T-helper 2 cell treated with Interferon-gamma antibody and Interleukin-4, amounts not matched to agents 100 ng/mL and 5 ng/mL, for 36 hours (primary cell): ENCODE data around the gene VEGFB. TPM values are rescaled to one million over a fixed set of nuclear protein-coding genes. Genes with fewer than 3 reads are reported as not detected.

ENCODE experiments used
- intact Hi-C: fragments of 100-400 bp; cut with micrococcal nuclease; formaldehyde crosslinking; loops from one replicate; pipeline ENCODE4 v1.15.1; 2023
- total RNA-seq: library from RNA; stranded (reverse); gene quantifications from 2 replicates; pipeline ENCODE4 v1.2.3, GENCODE V29; 2022

VEGFB gene, protein sequence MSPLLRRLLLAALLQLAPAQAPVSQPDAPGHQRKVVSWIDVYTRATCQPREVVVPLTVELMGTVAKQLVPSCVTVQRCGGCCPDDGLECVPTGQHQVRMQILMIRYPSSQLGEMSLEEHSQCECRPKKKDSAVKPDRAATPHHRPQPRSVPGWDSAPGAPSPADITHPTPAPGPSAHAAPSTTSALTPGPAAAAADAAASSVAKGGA
- total RNA-seq = 59.8 and 60.4 TPM in 2 replicates

DNA sequence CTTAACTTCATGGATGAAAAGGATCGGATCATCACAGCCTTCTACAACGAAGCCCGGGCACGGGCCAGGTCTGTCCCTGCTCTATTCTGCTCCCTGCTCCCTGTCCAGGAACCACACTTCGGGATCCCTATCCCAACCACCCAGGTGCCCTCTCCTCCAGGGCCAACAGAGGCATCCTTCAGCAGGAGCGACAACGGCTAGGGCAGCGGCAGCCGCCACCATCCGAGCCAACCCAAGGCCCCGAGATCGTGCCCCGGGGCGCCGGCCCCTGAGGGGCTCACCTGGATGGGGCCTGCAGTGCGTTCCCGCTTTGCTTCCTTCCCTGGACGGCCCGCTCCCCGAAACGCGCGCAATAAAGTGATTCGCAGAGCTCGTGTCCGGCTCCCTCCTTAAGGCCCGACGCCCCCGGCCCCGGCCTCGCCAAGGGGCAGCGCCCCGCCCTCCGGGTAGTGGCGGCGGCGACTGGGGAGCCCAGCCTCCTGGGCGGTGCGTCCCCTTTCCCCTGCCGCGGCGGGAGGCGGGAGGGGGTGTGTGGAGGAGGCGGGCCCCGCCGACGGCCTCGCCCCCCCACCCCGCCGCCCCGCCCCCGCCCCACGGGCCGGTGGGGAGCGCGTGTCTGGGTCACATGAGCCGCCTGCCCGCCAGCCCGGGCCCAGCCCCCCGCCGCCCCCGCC is at the start of gene VEGFB:
Gene VEGFB, plus strand, starts transcription at position 672 of the 674 bp plus-strand sequence. CDS start 250 bp downstream, outside the sequence.
- intact Hi-C loops = no loop called here

DNA sequence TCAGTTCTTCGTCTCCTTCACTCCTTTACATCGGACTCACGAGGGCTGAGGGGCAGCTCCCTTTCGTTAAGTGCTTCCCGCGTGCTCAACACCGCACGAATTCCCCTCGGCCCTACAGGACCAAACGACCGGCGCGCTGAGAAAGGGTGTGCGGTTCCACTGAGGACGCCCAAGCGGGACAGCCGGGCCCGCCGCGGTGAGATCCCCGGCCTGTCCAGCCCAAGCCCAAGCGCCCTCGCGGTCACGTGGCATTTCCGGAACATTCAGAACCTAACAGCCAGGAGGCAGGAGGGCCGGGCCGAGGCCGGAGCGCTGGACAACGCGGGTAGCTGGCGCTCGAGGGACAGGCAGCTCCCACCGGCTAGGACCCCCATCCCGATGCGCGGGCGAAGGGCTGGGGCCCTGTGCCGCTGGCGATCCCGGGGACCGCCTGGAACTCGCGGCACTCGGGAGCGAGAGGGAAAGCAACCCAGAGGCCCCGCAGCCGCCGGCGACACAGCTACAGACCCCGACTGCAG is 49.1 kb upstream of the VEGFB start:
- intact Hi-C loops = loop anchor here (1.0 to 2.0 kb wide), 3 partner anchors 18 to 347 kb away; partner anchors contain the start of genes ESRRA and MACROD1

DNA sequence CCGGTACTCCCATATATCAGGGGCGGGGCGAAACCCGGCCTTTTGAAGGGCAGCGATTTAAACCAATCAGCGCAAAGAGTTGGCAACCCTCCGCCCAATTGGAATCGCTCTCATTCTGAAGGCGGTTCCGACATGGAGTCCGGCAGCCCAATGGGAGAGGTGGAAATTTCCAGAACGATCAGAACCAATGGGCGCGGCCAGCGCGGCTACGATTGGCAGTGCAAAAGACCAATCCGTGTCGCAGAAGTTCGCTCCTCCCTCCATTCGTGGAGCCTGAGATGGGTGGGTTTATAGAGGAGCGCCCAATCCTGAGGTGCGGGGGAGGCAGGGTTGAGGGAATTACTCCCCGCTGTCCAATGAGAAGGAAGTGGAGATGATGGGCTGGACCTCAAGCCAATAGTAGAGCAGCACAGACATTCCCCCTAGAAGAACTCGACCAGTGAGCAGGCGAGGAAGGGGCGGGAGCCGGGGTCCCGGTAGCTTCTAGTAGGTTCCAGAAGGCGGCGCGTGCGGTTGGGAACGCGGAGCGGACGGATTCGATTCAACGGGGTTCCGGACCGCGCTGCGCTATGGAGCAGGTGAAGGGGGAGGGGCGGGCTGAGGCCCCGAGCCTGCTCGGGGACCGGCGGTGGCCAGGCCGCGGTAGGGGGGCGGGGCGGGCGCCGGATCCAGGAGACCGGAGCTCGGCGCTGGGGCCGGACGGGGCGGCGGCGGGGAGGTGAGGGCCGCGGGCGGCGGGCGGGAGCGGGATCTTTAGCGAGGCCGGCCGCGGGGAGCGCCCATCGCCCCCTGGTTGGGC is 48.5 kb upstream of the VEGFB start, which contains the start of gene STIP1:
Gene STIP1, plus strand, starts transcription at position 479 of the 799 bp plus-strand sequence. Its CDS starts 91 bp downstream, at position 570.
- intact Hi-C loops = loop anchor here (1.0 to 2.0 kb wide), 4 partner anchors 19 to 348 kb away; partner anchors contain the start of genes ESRRA, FKBP2 and MACROD1

DNA sequence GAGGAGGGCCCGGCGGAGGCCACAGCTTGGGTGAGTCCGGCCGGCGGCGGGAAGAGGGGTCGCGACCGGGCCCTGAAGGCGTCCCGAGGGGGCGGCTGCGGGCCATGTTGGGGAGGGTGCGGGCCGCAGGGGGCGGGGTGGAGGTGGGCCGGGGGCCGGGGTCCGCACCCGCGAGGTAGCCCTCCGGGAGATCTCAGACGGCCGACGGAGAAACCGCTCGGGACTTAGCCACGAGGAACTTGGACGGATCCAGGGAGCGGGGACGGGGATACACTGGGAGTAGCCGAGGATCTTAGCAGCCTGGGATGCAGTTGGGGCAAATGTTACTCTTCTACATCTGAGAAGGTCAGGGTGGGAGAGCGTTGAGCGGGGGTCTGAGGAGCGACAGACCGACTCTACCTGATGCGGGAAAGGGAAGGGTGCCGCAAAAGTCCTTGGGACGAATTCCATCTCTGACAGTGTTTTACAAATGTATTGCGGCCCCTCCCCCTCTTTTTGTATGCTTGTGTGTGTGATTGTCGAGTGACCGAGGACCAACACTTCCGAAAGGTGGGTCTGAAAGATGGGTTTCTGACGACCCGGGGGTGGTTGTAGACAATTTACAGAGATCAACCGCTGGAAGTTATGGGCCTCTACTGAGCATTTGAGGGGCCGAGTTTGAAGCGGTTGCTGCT is 47.8 kb upstream of the VEGFB start:
- intact Hi-C loops = loop anchor here (1.0 to 2.0 kb wide), 2 partner anchors 20 to 54 kb away; partner anchors contain the start of genes FERMT3 and FKBP2

DNA sequence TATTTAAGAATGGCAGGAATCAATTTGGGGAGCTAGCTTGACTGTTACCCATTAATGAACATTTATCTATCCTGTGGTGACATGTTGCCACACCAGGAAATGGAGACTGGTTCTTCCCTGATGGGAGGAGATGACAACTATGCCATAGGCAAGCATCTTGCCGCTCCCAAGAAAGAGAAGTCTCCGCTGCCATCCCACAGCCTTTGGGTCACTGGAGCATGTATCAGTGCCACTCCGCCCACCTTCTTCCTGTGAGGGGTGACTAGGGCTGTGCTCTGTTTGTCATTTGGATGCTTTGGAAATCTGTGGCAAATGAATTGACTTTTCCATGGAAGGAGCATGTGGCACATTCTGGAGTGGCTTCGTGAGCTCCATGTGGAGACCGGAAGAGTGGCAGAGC is 42.0 kb upstream of the VEGFB start:
- intact Hi-C loops = no loop called here

DNA sequence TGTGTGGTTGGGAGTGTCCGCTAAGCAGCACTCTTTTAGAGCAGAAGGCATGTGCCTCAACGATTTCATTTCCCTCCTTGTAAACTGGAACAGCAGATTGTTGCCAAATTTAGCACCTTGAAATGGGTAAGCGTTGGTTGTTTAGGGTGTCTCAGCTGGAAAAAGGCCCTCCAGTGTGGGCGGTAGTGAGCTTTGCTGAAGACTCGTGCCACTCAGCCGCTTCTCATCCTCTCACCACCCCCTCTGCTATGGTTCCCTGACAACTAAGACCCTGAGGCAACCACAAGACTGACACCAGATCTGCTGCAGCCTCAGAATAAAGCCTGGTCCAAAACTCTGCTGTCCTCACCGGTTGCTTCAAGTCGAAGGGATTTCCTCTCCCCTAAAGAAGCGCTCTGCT is 37.8 kb upstream of the VEGFB start:
- intact Hi-C loops = no loop called here

DNA sequence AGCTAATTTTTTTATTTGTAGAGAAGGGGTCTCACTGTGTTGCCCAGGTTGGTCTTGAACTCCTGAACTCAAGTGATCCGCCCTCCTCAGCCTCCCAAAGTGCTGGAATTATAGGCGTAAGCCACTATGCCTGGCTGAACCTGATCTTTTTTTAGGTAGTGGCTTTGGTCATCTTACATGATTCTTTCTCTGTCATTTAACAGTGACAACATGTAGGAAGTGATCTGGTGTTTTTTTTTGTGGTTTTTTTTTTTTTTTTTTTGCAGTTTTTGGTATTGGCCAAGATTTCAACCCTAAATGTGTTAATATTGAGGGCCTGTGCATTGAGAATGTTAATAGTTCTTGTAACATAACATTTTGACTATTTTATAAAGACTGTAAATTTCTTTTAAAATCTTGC is 35.9 kb upstream of the VEGFB start:
- intact Hi-C loops = no loop called here

DNA sequence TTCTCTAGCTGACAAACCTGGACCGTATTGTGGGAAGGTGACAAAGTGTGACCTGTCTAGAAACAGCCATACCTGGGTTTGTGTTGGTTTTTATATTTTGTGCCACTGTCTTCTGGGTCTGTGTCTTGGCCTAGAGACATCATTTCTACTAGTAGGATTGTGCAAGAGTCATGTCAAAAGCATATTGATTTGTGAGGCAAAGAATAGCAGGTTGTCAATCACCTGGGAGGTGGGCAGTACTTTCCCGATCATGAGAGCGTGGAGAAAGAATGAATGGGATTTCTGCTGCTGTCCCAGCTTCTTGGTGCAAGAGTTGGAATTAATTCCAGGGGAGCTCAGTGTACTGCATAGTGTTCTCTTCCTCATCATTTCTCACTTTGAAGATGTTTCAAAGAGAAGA is 32.8 kb upstream of the VEGFB start:
- intact Hi-C loops = no loop called here

DNA sequence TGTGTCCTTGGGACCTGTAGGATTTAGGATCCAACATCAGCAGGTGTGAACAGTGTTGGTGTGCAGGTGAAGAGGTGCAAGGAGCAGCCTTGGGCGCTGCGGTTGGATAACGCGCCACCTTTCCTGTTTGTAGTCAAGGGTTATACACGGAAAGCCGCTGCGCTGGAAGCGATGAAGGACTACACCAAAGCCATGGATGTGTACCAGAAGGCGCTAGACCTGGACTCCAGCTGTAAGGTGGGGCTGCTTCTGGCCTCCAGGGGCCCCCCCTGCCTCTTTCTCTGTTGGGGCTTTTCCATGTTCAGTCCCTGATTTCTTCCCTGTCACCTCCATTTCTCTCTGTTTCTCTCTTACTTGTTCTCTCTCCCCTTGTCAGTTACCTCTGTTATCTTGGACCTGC is 31.4 kb upstream of the VEGFB start:
- intact Hi-C loops = no loop called here

DNA sequence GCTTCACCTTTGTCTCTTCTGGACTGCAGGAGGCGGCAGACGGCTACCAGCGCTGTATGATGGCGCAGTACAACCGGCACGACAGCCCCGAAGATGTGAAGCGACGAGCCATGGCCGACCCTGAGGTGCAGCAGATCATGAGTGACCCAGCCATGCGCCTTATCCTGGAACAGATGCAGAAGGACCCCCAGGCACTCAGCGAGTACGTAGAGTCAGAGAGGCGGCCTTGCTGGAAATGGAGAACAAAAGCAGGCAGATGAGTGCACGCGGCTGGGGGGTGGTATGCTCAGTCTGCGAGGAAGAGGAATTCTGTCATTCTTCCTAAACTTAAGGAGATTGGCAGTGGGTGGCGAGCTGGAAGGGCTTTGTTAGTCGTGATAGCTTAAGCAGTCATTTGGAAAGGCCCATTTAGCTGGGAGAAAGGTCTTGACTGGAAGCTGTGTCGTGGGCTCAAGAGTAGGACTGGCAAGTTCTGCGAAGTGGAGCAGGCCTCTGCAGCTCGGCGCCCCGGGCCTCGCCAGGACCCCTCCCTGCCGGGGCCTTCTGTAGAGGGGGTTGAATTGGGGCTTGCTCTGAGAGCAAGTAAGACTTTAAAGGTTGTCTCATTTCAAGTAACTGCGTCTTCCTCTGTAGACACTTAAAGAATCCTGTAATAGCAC is 30.8 kb upstream of the VEGFB start:
- intact Hi-C loops = no loop called here

DNA sequence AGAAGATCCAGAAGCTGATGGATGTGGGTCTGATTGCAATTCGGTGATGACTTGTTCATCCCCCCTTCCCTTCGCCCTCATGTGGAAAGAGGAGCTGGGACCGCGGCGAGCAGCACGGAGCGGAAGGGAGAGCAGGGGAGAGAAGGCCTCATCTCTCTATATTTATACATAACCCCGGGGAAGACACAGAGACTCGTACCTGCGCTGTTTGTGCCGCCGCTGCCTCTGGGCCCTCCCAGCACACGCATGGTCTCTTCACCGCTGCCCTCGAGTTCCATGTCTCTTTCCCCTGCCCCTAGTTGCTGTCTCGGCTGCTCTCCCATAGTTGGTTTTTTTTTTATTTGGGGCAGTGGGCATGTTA is 30.3 kb upstream of the VEGFB start:
- intact Hi-C loops = no loop called here

DNA sequence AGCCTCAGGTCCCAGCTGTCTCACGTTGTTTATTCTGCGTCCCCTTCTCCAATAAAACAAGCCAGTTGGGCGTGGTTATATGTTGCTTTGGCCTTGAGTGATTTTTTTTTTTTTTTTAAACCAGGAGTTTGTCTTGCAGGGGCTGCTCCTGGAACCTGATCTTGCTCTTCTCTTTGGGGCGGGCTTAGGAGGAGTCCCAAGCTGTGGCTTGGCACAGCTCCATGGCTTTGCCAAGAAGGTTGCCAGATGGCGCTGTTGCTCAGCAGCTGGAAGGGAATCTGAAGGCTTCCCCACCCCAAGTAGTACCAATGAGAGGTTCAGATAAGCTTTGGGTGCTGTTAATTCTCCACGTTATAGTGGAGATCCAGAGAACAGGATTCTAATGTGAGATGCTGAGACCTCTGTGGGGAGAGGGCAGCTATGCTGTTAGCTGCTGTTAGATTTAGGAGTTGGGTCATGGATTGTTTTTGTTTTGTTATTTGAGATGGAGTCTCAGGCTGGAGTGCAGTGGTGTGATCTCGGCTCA is 29.9 kb upstream of the VEGFB start:
- intact Hi-C loops = no loop called here

DNA sequence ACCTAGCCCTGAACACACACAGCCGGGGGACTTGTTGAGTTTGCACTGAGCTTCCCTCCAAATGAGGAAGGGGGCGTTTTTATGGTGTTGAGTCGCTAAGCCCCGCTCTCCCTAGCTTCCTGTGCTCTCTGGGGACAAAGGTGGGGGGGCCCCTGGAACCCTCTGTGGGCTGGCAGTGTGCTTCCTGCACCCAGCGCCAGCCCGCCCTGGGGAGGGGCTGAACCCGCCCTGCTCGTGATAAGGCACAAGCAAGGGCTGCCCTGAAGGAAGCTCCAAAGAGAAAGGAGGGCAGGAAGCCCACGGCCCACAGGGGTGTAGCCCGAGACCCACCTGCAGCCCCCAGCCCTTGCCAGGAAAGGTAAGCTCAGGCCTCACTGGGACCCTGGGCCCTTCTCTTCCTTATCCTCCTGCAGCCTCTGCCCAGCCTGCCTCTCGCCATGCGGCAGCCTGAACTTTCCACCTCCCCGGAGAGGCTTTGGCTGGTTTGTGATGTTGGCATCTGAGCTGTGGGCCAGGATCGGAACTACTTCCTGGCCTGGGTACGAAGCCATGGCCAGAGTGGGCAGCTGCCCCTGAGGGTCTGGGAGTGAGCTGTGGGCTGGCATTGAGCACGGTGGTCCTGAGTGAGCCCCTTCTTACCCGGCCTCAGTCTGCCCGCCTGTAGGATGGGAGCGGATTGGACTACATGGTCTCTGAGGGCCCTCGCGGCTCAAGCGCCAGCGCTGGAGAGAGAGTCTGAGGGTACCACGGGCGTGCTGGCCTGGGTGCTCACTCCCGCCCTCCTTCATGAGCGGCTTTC is 27.7 kb upstream of the VEGFB start, which contains the start of gene FERMT3:
Gene FERMT3, plus strand, starts transcription at position 265 of the 799 bp plus-strand sequence. CDS start 644 bp downstream, outside the sequence.
- intact Hi-C loops = loop anchor here (1.0 to 5.0 kb wide), 7 partner anchors 19 to 98 kb away; partner anchors contain the start of genes FKBP2, GPR137, NUDT22 and PLCB3

DNA sequence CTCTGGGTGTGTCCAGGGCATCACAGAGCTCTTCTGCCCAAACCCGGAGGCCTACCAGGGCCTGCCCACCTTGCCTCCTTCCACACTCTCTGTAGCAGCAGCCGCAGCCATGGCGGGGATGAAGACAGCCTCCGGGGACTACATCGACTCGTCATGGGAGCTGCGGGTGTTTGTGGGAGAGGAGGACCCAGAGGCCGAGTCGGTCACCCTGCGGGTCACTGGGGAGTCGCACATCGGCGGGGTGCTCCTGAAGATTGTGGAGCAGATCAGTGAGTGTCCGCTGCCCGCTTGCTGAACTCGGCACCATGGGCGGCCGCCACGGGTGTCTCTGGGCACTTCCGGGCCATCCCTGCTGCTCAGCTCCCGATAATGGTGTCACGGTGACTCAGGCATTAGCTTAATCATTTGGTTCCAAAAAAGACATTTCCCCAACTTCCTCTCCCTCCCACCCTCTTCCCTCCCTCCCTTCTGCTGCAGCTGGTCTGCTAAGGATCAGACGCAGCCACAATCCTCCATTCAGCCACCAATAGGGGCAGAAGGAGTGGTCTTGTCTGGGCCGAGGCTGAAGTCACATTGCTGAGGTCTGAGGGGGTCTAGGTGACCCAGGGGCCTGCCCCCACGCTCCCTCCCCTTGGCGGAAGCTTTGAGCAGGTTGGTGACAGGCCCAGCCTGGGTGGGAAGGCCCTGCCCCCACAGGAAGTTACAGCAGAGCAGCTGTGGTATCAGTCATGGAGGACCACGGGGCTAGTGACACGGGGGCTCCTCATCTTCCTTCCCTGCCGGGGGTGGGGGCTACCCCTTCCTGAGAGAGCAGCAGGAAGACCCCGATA is 26.9 kb upstream of the VEGFB start:
- intact Hi-C loops = loop anchor here (1.0 to 5.0 kb wide), 5 partner anchors 19 to 80 kb away; partner anchors contain the start of genes FKBP2, GPR137, NUDT22 and PLCB3

DNA sequence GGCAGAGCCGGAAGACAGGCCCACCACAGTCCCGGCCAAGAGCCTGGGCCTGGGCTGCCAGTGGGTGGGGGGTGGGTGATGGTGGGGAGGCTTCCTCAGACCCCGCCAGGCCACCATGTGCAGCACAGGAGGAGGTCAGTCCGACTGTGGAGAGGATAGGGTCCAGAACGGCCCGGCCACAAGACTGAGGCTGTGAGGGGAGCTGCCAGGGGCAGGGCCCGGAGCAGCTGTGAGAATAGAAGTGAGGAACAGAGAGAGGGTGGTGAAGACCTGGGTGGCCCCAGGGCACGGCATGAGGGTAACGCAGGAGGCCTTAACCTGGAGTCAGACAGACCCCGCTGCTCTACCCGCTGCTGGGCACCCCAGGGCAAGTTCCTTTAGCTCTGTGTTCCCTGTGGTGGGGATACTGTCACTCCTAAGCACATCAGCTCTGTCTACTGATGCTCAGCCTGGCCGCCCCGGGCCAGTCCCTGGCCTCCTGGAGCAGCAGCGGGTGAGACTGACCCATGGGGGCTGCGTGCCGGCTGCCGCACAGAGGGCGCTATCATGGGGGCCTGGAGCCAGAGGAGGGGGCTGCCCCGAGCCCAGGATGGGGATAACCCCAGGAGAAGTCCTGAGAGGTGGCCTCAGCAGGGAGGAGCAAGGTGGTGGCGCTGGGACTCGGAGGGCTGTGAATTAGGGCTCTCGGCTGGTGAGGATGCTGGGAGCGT is 26.1 kb upstream of the VEGFB start:
- intact Hi-C loops = loop anchor here (5.0 kb wide), 2 partner anchors 34 to 79 kb away; partner anchors contain the start of genes FKBP2 and GPR137

DNA sequence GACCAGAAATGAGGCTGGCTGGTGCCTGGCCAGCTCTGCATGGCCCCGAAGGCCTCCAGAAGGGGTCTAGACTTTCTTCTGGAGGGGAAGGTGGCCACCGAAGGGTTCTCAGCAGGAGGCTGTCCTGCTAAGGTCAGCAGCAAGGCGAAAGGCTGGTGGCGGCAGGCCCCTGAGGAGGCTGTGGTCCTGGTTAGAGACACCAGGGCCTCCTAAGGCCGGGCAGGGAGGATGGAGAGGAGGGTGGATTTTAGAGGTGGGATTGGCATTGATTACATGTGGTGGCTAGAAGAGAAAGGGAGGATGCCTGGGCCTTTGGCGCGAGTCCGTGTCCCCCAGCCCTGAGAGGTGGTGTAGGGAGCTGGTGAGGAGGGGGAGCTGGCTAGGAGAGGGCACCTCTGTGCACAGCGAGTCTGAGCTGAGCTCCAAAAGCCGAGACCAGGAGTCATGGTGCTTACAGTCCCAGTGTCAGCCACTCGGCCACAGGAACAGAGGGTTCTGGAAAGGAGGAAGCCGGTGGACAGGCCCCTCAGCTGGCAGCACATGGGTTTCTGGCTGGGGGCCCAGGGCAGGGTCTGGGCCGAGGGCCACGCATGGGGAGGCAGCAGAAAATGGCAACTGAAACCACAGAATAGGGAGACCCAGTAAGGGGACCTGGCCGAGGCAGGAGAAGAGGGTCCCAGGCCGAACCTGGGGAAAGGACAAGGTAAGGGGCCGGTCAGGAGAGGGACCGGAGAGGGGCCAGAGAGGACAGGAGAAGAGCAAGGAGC is 25.4 kb upstream of the VEGFB start:
- intact Hi-C loops = loop anchor here (5.0 kb wide), 2 partner anchors 33 to 78 kb away; partner anchors contain the start of genes FKBP2 and GPR137

DNA sequence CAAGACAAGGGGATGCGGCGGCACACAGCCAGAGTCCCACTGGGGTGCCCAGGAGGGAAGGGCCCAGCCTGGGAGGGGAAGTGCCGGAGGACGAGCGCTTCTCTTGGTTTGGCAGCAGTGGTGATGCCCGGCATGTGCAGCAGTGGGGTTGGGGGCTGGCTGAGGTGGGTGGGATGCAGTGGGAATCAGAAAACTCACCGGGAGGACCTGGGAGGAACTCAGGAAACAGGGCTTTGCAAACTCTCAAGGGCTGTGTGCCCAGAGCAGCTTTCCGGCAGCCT is 24.9 kb upstream of the VEGFB start:
- intact Hi-C loops = loop anchor here (5.0 kb wide), 2 partner anchors 33 to 78 kb away; partner anchors contain the start of genes FKBP2 and GPR137
